HL-60 (cell line): ENCODE results near the gene IFNAR2.

Source experiments
- REST ChIP-seq: IDR thresholded peaks from 2 replicates; pipeline ENCODE4 v1.6.1; 2012; ENCODE audit warnings: low read depth; ENCODE audit not compliant: insufficient replicate concordance
- SPI1 ChIP-seq: IDR thresholded peaks from 2 replicates; pipeline ENCODE4 v1.6.1; 2012; ENCODE audit warnings: low read depth, mild to moderate bottlenecking, borderline replicate concordance
- TF ChIP-seq, protein P1 (sequence below): IDR thresholded peaks from one replicate; pipeline ENCODE4 v1.5.1; 2011; ENCODE audit warnings: low read length, control low read depth, inconsistent platforms; ENCODE audit not compliant: insufficient read depth

DNA sequence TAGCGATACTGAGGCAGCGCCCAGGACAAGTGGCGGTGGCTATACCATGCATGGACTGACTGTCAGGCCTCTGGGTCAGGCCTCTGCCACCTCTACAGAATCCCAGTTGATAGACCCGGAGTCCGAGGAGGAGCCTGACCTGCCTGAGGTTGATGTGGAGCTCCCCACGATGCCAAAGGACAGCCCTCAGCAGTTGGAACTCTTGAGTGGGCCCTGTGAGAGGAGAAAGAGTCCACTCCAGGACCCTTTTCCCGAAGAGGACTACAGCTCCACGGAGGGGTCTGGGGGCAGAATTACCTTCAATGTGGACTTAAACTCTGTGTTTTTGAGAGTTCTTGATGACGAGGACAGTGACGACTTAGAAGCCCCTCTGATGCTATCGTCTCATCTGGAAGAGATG is 33.2 kb downstream of the IFNAR2 start:
- TF ChIP-seq, protein P1, sequence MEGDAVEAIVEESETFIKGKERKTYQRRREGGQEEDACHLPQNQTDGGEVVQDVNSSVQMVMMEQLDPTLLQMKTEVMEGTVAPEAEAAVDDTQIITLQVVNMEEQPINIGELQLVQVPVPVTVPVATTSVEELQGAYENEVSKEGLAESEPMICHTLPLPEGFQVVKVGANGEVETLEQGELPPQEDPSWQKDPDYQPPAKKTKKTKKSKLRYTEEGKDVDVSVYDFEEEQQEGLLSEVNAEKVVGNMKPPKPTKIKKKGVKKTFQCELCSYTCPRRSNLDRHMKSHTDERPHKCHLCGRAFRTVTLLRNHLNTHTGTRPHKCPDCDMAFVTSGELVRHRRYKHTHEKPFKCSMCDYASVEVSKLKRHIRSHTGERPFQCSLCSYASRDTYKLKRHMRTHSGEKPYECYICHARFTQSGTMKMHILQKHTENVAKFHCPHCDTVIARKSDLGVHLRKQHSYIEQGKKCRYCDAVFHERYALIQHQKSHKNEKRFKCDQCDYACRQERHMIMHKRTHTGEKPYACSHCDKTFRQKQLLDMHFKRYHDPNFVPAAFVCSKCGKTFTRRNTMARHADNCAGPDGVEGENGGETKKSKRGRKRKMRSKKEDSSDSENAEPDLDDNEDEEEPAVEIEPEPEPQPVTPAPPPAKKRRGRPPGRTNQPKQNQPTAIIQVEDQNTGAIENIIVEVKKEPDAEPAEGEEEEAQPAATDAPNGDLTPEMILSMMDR = no peak
- no peak for TF ChIP-seq REST
- TF ChIP-seq SPI1 = no peak
